Measurements from ENCODE around the gene KRT17.
"Not testable (repeated sequence)": the region's sequence is repeated elsewhere in the genome, so short reads cannot be mapped to it uniquely, and the experiment has no call there.

The KRT17 gene

DNA sequence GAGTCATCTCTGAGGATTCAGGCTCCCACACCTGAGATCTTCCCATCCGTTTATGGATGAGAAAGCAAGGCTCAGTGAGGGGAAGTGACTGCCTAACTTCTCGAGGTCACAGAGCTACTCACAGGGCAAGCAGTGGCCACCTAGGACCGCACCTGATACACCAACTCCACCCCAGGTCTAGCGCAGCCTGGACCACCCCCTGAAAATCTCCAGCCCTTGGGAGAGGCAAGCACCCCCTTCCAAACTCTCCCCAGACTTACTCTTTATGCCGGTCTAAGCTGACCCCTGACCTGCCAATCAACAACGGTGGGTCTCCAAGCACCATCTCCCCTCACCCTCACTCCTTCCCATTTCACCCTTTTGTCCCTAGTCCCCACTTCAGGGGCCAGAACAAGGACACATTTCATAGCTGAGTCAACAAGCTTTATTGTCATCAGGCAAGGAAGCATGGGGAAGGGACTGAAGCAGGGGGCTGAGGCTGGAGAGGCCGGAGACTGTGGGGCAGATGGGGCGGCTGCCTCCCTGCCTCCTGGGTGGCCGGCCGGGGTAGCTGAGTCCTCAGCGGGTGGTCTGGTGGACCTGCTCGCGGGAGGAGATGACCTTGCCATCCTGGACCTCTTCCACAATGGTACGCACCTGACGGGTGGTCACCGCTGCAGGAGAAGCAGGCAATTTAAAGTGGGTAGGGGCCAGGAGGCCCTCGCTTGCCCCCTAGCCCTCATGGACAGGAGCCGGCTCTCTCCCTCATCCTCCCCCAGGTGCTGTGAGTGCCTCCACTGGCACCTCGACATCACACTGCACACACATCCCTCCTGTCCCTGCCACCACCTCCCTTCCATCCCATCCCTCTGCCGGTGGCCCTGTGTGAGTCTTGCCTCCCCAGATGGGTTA is 5.1 kb downstream of the KRT17 start:
- no peak for DNase-seq

DNA sequence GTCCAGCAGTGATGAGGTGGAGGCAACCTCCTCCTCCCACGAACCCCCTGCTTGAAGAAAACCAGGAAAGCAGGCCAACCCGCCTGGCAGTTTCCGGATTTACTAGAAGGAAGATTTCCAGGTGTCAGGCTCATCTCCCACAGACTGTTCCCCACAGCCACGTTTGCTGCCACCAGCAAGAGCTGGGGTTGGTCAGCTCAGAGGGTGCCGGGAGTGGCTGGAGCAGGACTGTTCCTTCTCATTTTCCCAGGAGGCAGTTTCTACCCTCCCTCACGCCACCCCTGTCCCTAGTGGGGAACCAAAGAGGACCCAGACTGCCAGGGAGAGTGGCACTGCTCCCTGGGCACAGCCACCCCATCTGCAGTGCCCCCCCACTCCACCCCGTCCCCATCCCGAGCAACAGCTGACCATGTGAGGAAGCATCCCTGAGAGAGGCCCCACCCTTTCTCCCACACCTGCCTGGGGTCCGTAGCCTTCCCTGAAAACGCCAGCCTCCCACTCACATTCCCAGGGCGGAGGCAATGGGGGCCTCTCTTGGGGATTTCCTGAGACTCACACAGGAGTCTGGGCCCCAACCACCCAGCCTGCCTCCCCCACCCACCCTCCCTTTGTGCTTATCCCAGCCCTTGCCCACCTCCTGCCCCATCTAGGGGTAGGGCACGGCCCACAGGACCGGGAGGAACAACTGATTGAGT is 5.9 kb downstream of the KRT17 start:
- no peak for DNase-seq

DNA sequence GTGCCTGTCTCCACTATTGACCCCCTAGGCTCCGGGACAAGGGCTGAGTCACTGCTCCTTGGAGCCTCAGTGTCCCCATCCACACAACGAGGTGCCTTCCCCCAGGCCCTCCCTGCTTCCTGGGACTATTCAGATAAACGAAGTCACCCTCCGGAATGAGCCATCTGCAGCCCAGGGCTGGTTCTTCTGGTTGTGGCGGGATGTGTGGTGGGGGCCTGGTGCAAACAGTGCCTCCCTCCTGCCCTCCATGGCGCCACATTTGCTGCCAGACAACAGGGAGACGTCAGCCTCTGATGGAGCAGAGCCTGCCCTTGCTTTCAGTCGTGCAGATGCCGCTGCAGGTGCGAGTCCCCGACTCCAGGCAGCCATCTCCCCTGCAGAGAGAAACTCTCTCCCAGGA is 6.7 kb downstream of the KRT17 start:
- no peak for DNase-seq

DNA sequence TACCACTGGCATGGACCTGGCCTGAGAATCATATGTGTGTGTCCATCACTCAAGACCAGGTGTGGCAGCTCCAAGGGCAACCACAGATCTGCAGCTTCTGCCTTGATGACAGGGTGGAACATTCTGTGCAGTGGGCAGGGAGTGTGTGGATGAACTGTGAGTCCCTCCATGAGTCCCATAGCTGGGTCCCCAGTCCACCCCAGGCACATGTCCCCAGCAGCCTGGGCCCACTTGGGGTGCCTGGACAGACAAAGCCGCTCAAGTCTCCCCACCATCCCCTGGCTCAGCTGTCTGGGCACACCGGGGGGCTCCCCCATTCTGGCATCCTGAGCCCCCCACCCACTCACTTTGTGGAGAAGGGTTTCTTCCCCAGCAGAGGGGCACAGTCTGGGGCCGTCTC is 7.2 kb downstream of the KRT17 start:
- DNase-seq: no peak

GRCh38 chr17:41616486-41616885 is 7.9 kb downstream of the KRT17 start:
- DNase-seq: not testable (repeated sequence)

- DNase-seq: no peak
Measured at GRCh38 chr17:41615454-41615853, 8.9 kb downstream of the KRT17 start.

GRCh38 chr17:41614767-41615166 is 9.6 kb downstream of the KRT17 start:
- not testable (repeated sequence) for DNase-seq

DNA sequence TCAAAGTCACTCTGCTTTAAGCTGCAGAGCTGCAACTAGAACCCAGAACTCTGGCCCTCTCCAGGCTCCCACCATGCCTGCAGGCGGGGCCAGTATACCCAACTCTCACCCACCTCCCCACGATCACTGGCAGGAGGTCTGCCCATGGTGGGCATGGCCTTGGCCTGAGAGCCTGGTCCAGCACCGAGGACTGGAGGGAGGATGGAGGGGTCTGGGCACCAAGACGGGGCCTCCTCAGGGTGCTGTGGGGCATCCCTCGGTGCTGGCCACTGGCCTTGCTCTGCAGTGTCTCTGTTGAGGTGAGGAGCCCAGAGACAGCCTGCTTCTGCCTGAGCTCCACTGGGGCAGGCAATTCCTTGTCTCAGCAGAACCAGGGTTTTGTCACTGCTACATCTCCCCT is 10.3 kb downstream of the KRT17 start:
- DNase-seq: no peak

- no peak for DNase-seq
Measured at GRCh38 chr17:41613277-41614082, 10.9 kb downstream of the KRT17 start.

DNA sequence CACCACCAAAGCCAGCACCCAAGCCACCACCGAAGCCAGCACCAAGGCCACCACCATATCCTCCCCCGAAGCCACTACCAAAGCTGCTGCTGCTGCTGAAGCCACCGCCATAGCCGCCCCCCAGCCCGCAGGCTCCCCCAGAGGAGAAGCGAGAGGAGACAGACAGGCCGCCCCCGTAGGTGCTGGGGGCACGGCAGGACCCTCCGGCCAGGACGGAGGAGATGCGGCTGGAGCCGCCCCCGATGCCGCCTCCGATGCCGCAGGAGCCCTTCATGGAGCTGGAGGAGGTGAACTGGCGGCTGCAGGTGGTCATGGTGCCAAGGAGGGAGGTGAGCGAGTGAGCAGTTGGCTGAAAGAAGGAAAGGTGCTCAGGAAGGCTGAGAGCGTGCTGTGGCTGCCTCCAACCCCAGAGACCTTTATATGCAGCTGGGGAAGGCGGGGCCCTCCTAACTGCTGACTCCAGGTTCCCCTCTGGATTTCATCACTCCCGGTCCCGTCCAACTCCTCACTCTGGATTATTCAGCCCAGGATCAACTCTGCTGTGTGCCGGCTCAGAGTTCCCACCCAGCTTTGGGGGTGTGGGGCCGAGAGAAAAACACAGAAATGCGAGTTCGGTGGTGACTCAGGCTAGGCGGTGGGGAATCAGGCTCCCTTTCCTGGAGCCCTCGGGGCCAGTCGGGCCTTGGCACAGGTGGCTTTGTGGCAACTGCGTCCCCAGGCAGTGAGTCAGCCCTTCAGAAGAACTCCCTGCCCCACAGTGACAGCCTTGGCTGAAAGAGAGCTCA is 11.8 kb downstream of the KRT17 start, which contains the start of gene KRT16:
Gene KRT16 (minus strand): TSS at position 392 of the 785 bp plus-strand sequence. CDS start 79 bp downstream, at position 313.
- not testable (repeated sequence) for DNase-seq

DNA sequence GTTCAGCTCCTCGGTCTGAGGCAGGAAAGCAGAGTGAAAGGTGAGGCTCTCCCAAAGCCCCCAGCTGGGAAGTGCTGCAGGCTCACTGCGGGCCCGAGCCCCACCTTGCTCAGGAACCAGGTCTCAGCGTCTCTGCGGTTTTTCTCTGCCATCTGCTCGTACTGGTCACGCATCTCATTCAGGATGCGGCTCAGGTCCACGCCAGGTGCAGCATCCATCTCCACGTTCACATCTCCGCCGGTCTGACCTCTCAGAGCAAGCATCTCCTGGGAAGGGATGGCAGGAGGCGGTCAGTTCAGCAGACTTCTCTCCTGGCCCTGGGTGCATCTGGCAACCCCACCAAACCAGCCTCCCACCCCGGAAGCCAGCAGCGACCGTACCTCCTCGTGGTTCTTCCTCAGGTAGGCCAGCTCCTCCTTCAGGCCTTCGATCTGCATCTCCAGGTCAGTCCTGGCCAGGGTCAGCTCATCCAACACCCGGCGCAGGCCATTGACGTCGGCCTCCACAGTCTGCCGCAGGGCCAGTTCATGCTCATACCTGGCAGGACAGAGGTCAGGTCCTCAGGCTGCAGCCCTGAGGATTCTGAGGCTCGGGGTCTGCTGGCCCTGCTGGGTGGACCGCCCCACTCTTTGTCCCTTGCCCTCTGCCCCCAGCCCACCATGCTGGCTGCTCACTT is 13.3 kb downstream of the KRT17 start:
- DNase-seq: no peak

GRCh38 chr17:41610061-41610517 is 14.3 kb downstream of the KRT17 start:
- not testable (repeated sequence) for DNase-seq

GRCh38 chr17:41606930-41607329 is 17.4 kb downstream of the KRT17 start:
- DNase-seq: not testable (repeated sequence)

DNA sequence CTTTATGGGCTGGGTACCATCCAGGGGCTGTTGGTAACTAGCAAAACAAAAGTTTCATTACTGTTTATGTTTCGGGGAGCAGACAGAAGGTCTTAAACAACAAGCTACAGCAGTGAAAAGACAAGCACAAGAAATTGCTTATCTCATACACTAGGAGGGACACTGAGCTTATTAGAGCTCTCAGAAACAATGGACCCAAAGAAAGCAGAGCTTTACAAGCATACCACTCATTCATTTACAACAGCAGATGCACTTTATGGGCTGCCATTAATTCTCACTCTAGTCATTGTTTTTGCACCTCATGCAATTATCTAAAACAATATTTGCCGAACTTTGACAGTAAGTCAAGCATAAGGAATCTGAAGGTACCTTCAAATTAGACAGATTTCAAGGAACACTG is 21.9 kb downstream of the KRT17 start:
- no peak for DNase-seq

- no peak for DNase-seq
Measured at GRCh38 chr17:41600318-41600717, 24.1 kb downstream of the KRT17 start.

DNA sequence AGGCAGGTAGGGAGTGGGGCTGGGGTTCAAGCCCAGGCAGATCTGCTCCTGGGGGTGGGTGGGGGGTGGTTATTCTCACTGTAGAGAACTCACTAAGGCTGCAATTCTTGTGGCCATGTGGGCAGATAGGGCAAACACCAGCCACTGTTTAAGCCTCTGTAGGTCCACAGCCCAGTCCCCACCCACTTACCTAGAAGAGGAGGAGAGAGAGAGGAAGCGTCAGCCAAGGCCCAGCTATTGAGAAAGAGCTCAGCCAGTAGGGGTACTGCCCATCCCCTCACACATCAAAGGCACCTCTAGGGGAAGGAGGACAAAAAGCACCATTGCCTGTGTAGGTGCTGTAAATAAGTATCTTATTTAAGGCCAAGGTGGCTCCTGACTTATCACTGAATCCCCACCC is 24.7 kb downstream of the KRT17 start:
- no peak for DNase-seq

- DNase-seq: no peak
Measured at GRCh38 chr17:41595585-41595984, 28.8 kb downstream of the KRT17 start.

GRCh38 chr17:41594363-41594915 is 29.9 kb downstream of the KRT17 start:
- DNase-seq: no peak

- DNase-seq: no peak
Measured at GRCh38 chr17:41593306-41593981, 30.9 kb downstream of the KRT17 start.

GRCh38 chr17:41592601-41593305 is 31.6 kb downstream of the KRT17 start:
- DNase-seq: no peak
